DMS53 (cell line): ENCODE measurements around the gene PAX8.

Experiments
- DNase-seq: peaks from one replicate; lab custom pipeline; 2025; lab: John Stamatoyannopoulos, UW

Gene PAX8

DNA sequence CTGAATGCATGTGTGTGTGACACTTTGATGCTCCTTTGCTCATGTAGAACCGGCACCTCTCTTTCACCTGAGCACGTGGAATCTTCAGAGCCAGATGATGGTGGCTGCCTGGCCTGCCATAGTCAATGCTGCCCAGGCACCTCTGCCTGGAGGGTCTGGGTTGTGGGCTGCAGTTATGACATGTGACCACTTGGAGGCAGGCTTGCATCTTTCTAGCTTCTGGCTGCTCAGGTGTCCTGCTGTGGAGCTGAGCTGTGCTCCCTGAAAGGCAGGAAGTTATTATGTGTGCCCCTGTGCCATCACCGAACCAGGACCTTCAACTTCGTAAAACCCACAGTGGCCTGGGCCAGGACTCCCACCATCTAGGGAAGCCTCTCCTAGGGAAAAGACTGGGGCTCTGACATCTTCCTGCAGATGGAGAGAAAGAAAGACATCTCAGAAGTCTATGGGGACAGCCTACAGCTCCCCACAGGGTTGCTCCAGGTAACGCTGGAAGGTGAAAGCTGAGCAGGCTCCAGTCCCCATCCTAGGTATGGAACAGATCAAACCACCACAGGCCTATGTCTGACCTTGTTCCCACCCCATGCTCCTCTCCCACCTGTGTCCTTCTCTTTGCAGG is 74.7 kb downstream of the PAX8 start:
- DNase-seq, result peak; percentile 92

DNA sequence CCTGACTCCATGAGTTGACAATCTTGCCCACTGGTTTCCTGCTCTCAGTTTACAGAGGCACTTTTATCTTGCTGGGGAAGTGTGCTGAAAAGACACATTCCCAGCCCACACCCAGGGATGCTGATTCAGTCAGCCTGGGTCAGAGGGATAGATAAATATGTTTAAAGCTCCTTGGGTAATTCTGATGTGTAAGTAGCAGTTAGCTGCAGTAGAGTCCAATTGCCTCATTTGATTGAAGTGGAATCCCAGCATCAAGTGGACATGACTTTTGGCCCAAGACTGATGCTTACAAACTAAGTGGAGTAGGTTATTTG is 75.5 kb downstream of the PAX8 start:
- no peak for DNase-seq

DNA sequence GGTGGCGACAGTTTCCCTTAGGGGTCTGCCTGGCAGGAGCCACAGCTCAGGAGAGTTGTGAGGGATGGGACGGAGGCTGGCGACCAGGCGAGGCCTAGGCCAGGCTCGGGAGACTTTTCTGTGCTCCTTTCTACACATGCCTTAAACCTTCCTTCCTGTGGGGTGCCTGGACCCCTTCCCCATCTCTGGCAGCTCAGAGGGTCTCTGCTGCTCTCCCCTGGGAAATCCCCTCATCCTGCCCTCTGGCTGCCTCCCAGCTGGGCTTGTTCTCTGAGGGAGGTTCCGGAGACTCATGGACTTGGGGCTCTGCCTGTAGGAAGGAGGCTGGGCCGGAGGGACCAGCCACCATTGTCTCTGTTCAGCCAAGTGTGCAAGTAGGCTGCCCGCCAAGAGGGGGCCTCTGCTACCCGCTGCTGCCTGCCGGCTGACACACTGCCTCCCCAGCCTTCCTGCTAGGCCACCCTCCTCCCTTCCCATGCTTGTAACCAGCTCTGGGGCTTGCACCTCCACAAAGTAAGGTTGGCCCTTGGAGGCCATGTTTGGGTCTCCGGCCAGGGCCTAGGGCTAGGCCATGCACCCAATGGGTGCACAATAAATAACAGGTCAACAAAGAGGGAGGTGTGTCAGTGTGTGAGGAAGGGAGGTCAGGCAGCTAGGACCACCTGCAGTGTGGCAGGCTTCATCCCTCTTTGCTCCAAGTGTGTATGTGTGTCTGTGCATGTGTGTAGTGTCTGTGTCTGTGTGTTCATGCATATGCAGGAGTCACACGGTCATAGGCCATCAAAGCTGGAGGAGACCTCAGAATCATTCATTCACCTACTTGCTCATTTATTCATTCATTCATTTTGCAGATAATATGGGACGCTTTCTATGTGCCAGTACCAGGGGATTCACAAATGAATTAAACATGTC is 76.2 kb downstream of the PAX8 start:
- DNase-seq, result no peak

DNA sequence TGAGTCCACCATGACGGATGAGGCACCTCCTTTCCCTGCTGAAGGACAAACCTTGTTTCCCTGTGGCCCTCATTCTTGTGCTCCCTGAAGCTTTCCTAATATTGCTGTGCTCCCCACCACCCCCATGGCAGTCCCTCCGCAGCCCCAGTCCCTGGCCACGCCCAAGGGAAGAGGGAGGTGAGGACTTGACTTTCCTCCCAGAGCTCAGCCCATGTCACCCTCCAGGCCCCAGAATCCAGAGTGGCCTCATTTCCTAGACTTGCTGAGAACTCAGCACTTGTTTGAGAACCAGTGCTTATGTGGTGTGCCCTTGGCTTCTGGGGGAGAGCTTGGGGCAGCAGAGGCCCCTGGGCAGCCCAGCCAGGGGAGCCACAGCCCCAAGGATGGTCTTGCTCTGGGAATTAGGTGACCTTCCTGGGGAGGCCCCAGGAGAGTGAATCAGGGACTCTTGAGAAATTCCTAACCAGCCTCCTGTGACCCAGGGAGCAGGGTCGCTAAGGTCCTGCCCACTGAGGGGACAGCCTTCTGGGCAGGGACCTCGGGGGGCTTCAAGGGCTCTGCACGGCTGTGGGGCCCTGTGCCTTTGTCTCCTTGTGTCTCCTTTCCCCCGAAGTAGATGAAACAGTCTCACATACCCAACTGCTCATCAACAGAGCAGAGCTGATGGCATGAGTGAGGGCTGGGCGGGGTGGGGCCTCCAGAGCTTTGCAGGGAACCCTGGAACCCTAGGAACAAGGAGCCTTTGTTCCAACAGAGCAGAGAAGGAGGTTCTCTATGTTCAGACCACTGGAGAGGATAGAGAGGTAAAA is 77.0 kb downstream of the PAX8 start:
- DNase-seq, result no peak

DNA sequence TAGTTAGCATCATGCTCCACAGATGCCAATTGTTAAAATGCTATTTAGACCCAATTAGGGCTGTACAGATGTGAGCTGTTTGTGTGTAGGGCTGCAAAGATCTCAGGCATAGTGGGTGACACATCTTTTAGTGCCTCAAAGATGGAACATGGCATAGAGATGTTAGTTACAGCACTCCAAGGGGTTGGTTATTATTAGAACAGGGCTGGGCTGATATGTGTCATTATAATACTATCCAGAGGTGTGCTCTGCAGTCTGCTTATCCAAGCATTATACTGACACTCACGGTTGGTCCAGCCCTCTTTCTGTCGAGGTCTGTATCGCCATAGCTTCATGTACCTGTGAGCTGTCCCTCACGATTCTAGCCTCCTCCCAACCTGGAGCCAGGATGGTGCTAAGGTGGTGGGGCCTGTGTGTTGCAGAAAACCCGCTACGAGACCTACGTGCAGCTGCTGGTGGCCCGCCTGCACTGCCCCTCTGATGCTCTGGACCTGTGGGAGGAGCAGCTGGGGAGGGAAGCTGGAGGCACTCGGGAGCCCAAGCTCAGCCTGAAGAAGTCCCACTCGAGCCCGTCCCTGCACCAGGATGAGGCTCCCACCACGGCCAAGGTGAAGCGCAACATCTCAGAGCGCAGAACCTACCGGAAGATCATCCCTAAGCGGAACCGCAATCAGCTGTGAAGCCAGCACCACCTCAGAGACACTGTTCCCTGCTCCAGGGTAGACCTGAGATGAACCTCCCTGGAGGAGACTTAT is 77.8 kb downstream of the PAX8 start:
- no peak for DNase-seq

DNA sequence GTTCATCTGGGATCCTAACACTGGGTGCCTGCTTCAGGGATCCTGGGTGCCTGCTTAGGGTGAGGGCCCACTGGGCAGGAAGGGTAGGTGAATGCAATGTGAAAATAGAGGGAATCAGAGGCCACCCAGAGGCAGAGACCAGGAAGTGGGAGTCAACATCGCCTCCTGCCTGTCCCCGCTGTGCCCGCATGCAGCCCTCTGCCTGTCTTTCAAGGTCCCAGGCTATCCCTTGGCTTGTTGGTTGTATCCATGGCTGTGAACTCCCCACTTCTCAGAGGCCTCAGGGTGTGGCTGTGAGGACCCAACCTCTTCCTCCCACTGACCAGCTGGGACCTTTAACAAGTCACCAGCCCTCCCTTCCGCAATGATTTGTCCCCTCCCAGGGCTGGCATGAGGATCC is 78.5 kb downstream of the PAX8 start:
- peak; percentile 59 for DNase-seq

DNA sequence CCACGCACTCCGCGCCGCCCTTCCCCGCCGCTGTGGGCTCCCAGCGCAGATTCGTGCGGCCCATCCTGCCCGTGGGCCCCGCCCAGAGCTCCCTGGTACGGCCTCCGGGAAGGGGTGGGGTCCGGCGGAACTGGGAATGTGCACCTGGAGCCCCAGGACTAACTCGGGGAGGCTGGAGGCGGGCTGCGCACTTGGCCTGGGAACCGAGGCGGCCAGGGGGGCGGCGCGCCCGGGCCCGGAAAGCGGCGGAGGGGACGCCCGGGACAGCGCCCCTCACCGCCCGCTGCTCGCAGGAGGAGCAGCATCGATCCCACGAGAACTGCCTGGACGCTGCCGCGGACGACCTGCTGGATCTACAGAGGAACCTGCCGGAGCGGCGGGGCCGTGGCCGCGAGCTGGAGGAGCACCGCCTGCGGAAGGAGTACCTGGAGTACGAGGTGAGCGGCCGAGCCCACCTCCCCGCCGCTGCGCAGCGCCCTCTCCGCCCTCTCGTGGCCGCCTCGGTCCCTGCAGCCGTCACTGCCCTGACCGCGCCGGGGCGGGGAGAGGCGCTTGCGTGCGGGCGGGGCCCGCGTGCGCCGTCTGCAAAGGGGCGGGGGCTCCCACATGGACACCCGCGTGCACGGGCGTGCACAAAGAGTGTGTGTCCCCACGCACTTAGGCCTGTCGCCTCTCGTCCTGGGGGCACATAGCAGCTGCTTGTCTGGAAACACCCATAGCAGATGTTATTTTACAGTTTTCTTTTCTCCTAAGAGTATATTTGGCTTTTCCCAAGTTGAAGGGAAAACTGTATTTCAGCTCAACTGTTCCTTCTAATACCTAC is 79.7 kb downstream of the PAX8 start:
- peak; percentile 98 for DNase-seq

DNA sequence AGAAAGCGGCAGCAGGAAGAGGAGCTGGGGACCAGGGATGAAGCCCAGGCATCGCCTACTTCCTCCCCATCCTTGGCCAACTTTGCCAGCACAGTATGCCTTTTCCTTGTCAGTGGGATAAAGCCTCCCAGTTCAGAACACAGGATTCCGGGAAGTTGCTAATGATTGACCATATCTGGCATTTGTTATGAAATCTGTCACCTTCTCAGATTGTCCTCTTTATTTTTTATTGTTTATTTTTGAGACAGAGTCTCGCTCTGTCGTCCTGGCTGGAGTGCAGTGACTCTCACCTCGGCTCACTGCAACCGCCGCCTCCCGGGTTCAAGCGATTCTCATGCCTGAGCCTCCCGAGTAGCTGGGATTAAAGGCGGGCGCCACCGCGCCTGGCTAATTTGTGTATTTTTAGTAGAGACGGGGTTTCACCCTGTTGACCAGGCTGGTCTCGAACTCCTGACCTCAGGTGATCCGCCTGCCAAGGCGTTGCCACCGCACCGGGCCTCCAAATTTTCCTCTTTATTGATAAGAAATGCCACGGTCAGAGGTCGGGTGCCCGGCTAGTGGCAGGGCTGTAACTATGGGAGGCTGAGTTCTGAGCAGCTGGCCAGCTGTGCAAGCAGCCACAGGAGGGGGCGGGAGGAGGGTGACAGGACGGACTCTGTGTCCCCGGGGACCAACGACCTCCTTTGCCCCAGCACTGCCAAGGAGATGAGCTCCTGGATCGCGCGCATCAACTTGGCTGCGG is 80.5 kb downstream of the PAX8 start:
- DNase-seq, result no peak

DNA sequence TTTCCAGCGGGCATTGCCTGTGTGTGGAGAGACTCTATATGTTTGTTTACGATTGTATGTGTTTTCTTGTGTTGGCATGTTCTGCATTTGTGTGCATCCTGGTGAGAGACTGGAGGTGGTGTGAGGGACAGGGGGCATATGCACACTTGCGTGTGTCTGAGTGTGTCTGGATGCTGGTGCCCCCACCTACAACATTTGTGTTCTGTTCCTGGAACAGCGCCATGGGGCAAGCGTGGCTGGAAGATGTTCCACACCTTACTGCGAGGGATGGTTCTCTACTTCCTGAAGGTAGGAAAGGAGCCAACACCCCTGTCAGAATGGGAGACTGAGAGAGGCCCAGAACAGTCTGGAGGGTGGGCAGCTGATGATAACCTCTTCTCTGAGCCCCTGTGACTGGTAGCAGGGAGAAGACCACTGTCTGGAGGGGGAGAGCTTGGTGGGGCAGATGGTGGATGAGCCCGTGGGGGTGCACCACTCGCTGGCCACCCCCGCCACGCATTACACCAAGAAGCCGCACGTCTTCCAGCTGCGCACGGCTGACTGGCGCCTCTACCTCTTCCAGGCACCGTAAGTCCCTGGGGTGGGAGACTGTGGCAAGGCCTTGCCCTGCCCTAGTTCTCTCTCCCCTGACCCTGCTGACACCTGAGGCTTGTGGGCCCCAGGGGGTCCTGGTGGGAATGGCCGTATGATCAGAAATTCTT is 81.2 kb downstream of the PAX8 start:
- no peak for DNase-seq

DNA sequence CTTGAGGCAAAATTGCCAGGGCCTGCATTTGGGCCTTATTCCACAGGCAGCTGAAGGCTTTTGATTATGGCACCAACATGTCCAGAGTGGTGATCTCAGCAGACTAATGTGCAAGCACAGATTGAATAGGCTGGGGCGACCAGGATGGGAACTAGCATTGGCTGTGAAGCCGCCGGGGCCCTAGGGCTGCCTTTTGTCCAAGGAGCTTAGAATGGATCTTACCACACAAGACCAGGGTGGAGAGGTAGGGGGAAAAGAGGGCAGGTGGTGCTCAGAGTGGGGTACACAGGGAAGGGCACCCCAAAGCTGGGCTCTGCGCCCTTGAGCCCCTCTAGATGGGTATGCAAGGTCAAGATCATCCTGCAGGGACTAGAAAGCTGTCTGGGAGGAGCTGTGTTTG is 81.9 kb downstream of the PAX8 start:
- no peak for DNase-seq

DNA sequence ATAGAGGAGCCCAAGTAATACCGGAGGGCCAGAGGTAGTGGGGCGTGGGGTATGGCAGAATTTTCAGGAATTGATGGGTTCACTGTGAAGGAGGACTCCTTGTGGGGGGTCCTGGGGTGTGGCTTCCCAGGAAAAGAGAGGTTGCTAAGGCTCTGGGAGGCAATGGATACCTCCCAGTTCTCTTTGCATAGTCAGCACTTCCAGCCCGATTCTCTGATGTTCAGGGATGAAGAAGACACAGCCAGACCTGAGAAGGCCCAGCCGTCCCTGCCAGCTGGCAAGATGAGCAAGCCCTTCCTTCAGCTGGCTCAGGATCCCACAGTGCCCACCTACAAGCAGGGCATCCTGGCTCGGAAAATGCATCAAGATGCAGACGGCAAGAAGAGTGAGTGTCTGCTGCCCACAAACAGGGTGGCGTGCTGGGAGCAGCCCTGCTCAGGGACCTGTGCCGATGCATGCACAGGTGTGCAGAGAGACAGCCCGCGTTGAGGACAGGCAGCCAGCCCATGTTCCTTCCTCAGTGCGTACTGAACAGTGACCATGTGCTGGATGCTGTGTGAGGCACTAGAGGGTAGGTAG is 82.7 kb downstream of the PAX8 start:
- no peak for DNase-seq

DNA sequence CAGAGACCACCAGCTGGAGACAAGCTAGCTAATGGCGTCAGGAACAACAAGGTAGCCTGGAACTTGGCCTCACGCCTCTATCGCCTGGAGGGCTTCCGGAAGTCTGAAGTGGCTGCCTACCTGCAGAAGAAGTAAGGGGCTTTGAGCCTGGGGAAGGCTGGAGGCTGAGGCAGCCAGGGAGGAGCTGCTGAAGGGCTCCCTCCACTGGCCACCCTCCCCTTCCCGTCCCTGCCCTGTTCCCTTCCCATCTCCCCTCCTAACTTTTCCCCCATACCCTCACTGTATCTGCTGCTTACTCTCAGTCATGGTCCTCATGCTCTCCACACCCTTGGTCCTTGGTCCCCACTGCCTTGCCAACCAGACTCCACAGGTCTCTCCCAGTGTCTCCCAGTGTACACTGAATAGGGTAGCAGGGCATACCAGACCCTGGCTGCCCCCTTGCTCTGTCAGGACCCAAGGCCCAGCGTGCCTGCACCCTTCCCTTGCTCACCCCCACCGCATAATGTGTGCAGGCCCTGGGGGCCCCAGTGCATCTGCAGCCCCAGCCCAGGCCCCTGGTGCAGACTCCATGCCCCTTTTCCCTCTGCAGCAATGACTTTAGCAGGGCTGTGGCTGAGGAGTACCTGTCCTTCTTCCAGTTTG is 86.1 kb downstream of the PAX8 start:
- DNase-seq, result peak; percentile 14

DNA sequence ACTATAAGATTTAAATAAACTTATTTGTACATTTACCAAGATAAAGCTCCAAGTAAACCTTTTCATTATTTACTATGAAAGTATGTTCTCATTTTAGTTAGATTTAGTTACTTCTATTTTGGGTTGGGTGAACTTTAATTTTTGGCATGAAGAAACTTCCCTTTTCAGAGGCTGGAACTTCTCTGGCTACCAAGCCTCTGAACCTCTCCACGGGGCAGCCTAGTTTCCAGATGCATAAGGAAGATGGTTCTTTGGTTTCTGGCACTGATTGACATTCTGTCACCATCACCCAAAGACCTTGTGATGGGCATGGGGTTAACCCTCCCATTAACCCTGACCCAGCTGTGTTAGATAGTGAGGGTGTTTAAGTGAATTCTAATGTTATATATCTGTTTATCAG is 87.8 kb downstream of the PAX8 start:
- DNase-seq, result no peak

DNA sequence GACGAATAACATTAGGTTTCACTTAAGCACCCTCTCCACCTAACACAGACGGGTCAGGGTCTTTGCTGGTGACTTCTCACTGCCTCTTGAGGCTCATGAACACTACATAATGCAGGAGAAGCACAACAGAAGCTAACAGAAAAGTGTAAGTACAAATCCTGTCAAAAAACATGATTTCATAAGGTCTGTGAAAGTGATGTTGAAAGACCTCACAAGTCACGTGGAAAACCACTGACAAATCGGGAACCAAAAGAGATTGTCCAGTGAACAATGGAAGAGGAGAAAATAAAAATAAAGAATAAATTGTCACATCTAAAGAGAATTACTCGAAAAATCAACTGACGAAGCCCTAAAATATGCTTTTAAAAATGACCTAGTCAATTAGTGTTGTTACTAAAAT is 91.0 kb downstream of the PAX8 start:
- DNase-seq, result no peak

DNA sequence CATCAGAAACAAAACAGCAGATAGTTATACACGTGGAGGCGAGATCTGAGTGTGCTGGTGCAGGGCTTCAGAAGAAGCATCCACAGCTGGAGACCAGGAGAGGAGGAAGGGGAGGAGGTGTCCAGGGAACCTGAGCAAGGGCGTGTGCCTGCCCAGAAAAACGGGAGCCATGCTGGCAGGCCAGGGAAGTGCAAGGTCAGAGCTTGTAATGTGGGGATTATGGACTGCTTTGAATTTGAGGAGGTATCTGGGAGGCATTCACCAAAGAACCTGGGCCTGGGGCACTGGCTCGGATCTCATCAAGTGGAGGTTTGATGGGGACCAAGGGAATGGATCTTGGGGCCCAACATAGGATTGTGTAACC is 92.3 kb downstream of the PAX8 start:
- no peak for DNase-seq

DNA sequence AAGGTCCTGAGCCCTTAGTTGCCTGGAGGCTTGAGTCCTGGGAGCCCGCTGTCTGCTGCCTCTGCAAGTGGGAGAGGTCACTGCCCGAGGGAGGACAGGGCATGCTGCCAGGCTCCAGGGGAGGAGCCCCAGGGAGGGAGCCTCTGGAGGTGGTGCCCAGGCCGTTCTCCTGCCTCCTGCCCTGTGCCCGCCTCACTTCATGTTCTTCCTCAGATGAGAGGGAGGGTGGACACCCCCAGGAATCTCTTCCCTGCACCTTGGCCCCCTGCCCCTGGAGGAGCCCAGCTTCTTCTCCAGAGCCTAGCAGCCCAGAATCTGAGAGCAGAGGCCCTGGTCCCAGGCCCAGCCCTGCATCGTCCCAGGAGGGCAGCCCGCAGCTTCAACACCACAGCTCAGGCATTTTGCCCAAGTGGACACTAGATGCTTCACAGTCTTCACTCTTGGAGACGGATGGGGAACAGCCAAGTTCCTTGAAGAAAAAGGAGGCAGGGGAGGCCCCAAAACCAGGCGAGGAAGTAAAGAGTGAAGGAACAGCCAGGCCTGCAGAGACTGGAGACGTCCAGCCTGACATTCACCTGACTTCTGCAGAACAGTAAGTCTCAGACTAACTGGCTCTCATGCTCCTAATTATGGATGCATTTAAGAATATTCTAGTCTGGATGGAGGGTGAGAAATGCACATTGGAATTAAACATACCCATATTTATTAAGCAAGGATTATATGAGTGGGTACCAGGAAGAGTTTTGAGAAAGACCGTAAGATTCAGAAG is 92.9 kb downstream of the PAX8 start:
- DNase-seq, result no peak

DNA sequence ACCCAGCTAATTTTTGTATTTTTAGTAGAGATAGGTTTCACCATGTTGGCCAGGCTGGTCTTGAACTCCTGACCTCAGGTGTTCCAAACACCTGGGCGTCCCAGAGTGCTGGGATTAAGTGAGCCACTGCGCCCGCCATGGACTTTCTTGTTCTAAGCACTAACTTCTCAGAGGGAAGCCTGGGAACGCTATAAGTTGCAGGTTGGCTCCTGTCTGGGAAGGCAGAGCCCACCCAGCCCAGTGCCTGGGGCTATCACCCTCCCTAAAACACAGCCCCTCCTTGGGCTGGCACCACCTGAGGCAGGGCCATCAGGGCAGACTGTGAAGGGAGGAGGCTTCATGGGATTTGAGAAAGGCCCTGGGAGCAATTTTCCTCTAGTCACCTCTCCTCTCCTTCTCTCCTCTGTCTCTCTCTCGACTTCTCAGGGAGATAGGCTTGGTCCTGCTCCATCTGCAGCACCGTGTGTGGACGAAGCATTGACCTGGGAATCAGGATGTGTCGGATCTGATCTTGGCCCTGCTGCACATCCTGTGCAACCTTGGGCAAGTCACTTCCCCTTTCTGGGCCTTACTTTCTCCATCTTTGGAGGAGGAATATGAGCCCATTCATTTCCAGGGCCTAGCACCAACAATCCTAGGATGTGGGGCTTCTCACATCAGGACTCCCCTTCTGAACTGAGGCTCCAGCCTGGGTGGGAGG is 94.0 kb downstream of the PAX8 start:
- DNase-seq, result no peak

DNA sequence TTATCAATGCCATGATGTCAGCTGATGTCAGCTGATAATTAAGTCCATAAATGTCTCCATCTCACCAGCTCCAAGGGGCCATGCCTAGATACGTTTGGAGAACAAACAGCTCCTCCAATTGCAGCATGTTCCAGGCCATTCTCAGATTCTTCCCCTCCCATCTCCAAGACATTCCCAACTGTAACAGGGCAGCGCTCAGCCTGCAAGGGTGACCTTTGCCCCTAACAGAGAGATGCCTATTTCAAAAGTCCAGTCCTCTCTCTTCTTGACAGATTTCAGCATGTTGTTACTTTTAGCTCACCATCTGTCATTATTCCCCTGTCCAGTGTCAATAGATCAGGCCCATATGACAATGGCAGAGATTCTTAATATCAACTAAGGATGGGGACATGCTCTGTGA is 95.0 kb downstream of the PAX8 start:
- no peak for DNase-seq
